ENCODE measurements around the gene SERP2. TPM values are rescaled to one million over a fixed set of nuclear protein-coding genes. Genes with fewer than 3 reads are reported as not detected.

The SERP2 gene
- total RNA-seq, 1 donor from 2014 or later: 22.3 TPM

DNA sequence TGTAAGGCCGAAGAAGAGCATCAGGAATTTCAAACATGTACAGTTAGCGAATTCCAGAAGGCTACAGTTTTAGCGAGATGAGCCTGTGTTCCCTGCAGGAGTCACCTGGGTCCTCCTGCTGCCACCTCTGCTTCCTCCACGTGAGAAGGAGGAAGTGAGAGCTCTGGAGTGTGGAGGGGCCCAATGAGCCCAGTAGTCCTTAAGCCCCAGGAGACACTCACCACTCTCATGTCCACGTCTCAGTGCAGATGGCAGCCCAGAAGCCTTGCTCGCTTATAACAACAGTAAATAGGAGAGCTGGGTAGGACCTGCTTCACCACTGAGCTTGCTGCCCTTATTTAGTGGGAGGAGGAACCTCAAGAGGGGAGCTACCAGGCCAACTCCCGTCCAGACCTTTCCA lies 44.3 kb downstream of the SERP2 start:
- TF ChIP-seq, protein P1, sequence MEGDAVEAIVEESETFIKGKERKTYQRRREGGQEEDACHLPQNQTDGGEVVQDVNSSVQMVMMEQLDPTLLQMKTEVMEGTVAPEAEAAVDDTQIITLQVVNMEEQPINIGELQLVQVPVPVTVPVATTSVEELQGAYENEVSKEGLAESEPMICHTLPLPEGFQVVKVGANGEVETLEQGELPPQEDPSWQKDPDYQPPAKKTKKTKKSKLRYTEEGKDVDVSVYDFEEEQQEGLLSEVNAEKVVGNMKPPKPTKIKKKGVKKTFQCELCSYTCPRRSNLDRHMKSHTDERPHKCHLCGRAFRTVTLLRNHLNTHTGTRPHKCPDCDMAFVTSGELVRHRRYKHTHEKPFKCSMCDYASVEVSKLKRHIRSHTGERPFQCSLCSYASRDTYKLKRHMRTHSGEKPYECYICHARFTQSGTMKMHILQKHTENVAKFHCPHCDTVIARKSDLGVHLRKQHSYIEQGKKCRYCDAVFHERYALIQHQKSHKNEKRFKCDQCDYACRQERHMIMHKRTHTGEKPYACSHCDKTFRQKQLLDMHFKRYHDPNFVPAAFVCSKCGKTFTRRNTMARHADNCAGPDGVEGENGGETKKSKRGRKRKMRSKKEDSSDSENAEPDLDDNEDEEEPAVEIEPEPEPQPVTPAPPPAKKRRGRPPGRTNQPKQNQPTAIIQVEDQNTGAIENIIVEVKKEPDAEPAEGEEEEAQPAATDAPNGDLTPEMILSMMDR (IDR thresholded peaks at IDR 0.05; ENCODE audit: partially characterized antibody, unreplicated experiment): no peak
- H3K36me3 Mint-ChIP-seq (ENCODE audit: unreplicated experiment): no peaks in the 10 kb centered on the region
- H3K27me3 Mint-ChIP-seq (ENCODE audit: unreplicated experiment): peaks cover 2% of the 10 kb centered on the region
- no peak overlapping the region for H3K27ac Mint-ChIP-seq (ENCODE audit: unreplicated experiment)
- peaks cover 15% of the 10 kb centered on the region for H3K4me1 Mint-ChIP-seq (ENCODE audit: low read depth, unreplicated experiment)
- no peak overlapping the region for H3K4me3 Mint-ChIP-seq (ENCODE audit: unreplicated experiment)
- no peak for DNase-seq
- peaks cover 3% of the 10 kb centered on the region for H3K9me3 Mint-ChIP-seq (ENCODE audit: unreplicated experiment)

DNA sequence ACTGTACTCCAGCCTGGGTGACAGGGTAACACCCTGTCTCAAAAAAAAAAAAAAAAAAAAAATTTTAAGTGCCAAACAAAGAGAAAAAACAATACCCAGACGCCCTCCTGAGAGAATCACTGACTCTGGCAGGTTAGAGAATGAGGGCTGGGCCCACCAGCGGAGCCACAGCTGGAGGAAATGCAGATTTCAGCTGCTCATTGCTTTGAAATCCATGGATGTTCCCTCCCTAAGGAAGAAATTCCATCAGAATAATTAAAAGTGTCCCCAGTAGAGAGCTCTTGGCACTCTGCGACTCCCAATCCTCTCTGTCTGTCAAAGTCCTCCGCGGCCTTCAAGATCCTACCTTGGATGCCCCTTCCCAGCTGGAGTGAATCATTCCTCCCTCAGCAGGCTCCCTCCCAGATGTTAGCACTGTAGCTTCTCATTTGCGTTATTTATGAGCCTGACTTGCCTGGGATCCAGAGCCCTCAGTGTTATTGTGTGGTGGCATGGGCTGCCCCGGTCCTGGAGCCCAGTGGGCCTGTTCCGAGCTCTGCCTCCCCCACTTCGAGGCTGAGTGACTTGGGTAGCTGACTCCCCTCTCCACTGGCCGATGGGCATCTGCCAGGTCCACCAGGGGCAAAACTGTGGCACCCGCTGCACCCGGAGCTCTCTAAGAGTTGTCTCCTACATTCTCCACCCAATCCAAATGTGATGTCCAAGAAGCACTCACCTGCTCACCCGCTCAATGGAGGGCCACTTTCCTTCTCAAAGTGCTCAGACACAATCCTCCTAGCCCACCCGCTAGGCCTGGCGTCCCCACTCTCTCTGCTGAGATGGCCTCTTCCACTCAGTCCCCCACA lies 47.0 kb downstream of the SERP2 start:
- peaks cover 6% of the 10 kb centered on the region for H3K27me3 Mint-ChIP-seq (ENCODE audit: unreplicated experiment)
- peaks cover 23% of the 10 kb centered on the region for H3K4me1 Mint-ChIP-seq (ENCODE audit: low read depth, unreplicated experiment)
- H3K9me3 Mint-ChIP-seq (ENCODE audit: unreplicated experiment): peaks cover 6% of the 10 kb centered on the region
- H3K27ac Mint-ChIP-seq (ENCODE audit: unreplicated experiment): no peak overlapping the region
- H3K4me3 Mint-ChIP-seq (ENCODE audit: unreplicated experiment): no peak overlapping the region
- DNase-seq: no peak
- H3K36me3 Mint-ChIP-seq (ENCODE audit: unreplicated experiment): no peaks in the 10 kb centered on the region
- TF ChIP-seq, protein P1 (IDR thresholded peaks at IDR 0.05; ENCODE audit: partially characterized antibody, unreplicated experiment): no peak

GRCh38 chr13:44421853-44422525 lies 48.4 kb downstream of the SERP2 start:
- H3K9me3 Mint-ChIP-seq (ENCODE audit: unreplicated experiment): peaks cover 8% of the 10 kb centered on the region

GRCh38 chr13:44422755-44423643 lies 49.4 kb downstream of the SERP2 start:
- TF ChIP-seq, protein P1 (IDR thresholded peaks at IDR 0.05; ENCODE audit: partially characterized antibody, unreplicated experiment): no peak
- Mint-ChIP-seq H3K27me3 (ENCODE audit: unreplicated experiment) (peaks cover 5% of the 10 kb centered on the region), H3K4me3 (ENCODE audit: unreplicated experiment) (no peak overlapping the region), H3K27ac (ENCODE audit: unreplicated experiment) (no peak overlapping the region), H3K9me3 (ENCODE audit: unreplicated experiment) (peaks cover 8% of the 10 kb centered on the region), H3K4me1 (ENCODE audit: low read depth, unreplicated experiment) (peaks cover 32% of the 10 kb centered on the region), H3K36me3 (ENCODE audit: unreplicated experiment) (peaks cover 5% of the 10 kb centered on the region)
- no peak for DNase-seq

More at GRCh38 chr13:44421853-44422525, 48.4 kb downstream of the SERP2 start:
- DNase-seq: no peak
- peaks cover 5% of the 10 kb centered on the region for H3K27me3 Mint-ChIP-seq (ENCODE audit: unreplicated experiment)
- H3K27ac Mint-ChIP-seq (ENCODE audit: unreplicated experiment): no peak overlapping the region
- TF ChIP-seq, protein P1 (IDR thresholded peaks at IDR 0.05; ENCODE audit: partially characterized antibody, unreplicated experiment): no peak
- H3K36me3 Mint-ChIP-seq (ENCODE audit: unreplicated experiment): no peaks in the 10 kb centered on the region
- no peak overlapping the region for H3K4me3 Mint-ChIP-seq (ENCODE audit: unreplicated experiment)
- peaks cover 32% of the 10 kb centered on the region for H3K4me1 Mint-ChIP-seq (ENCODE audit: low read depth, unreplicated experiment)
